Stimulated activated CD8-positive, alpha-beta memory T cell treated with anti-CD3 and anti-CD28 coated beads, Interleukin-4, amount 100 ng/mL, for 1 hour (primary cell): ENCODE results near the gene CNTNAP2.

Experiments
- DNase-seq, 2 donors: peaks; one replicate each; pipeline ENCODE4 v3.0.0-alpha.2; 2020; ENCODE audit warnings: low read depth in 2 of 2, low spot score in 1 of 2

CNTNAP2 gene

GRCh38 chr7:146285418-146285817 is 168.8 kb downstream of the CNTNAP2 start:
- no peak for DNase-seq

- DNase-seq, result no peak
Observed at GRCh38 chr7:146290746-146291145, 174.1 kb downstream of the CNTNAP2 start.

- DNase-seq, result no peak
Observed at GRCh38 chr7:146291900-146292299, 175.3 kb downstream of the CNTNAP2 start.

GRCh38 chr7:146296028-146296427 is 179.4 kb downstream of the CNTNAP2 start:
- DNase-seq, result no peak

GRCh38 chr7:146314962-146315361 is 198.4 kb downstream of the CNTNAP2 start:
- no peak for DNase-seq

- no peak for DNase-seq
Observed at GRCh38 chr7:146319629-146320028, 203.0 kb downstream of the CNTNAP2 start.

GRCh38 chr7:146321301-146321700 is 204.7 kb downstream of the CNTNAP2 start:
- no peak for DNase-seq

GRCh38 chr7:146331369-146331768 is 214.8 kb downstream of the CNTNAP2 start:
- DNase-seq, result no peak

- DNase-seq, result no peak
Observed at GRCh38 chr7:146345251-146345650, 228.7 kb downstream of the CNTNAP2 start.

- no peak for DNase-seq
Observed at GRCh38 chr7:146346096-146346495, 229.5 kb downstream of the CNTNAP2 start.

- no peak for DNase-seq
Observed at GRCh38 chr7:146355216-146355615, 238.6 kb downstream of the CNTNAP2 start.

- no peak for DNase-seq
Observed at GRCh38 chr7:146359176-146359575, 242.6 kb downstream of the CNTNAP2 start.

GRCh38 chr7:146366938-146367337 is 250.3 kb downstream of the CNTNAP2 start:
- DNase-seq, result no peak

GRCh38 chr7:146370171-146370570 is 253.6 kb downstream of the CNTNAP2 start:
- DNase-seq, result no peak

- no peak for DNase-seq
Observed at GRCh38 chr7:146375170-146375569, 258.6 kb downstream of the CNTNAP2 start.

GRCh38 chr7:146378196-146378595 is 261.6 kb downstream of the CNTNAP2 start:
- DNase-seq, result no peak

- DNase-seq, result no peak
Observed at GRCh38 chr7:146387140-146387539, 270.5 kb downstream of the CNTNAP2 start.

GRCh38 chr7:146388928-146389327 is 272.3 kb downstream of the CNTNAP2 start:
- no peak for DNase-seq

- DNase-seq, result no peak
Observed at GRCh38 chr7:146393346-146393745, 276.7 kb downstream of the CNTNAP2 start.

GRCh38 chr7:146397141-146397540 is 280.5 kb downstream of the CNTNAP2 start:
- no peak for DNase-seq

GRCh38 chr7:146401939-146402338 is 285.3 kb downstream of the CNTNAP2 start:
- no peak for DNase-seq

GRCh38 chr7:146405737-146406136 is 289.1 kb downstream of the CNTNAP2 start:
- DNase-seq, result no peak

GRCh38 chr7:146411975-146412374 is 295.4 kb downstream of the CNTNAP2 start:
- DNase-seq, result no peak

GRCh38 chr7:146412781-146413180 is 296.2 kb downstream of the CNTNAP2 start:
- no peak for DNase-seq
